Measurements from ENCODE around the gene PET100.

Gene PET100

GRCh38 chr19:7654401-7654800 lies 24.8 kb downstream of the PET100 start:
- no peak for DNase-seq

- no peak for DNase-seq
These were observed 26.0 kb downstream of the PET100 start for GRCh38 chr19:7655581-7655980.

- peak in 1 of 2 donors; percentile 47 for DNase-seq
These were observed 27.6 kb downstream of the PET100 start for GRCh38 chr19:7657131-7657751.

GRCh38 chr19:7658219-7658686 lies 28.7 kb downstream of the PET100 start:
- DNase-seq, result peak; percentile 38 to 45

- no peak for DNase-seq
These were observed 32.3 kb downstream of the PET100 start for GRCh38 chr19:7661744-7662538.

- DNase-seq, result no peak
These were observed 33.1 kb downstream of the PET100 start for GRCh38 chr19:7662657-7663056.

- no peak for DNase-seq
These were observed 34.1 kb downstream of the PET100 start for GRCh38 chr19:7663706-7664105.

- no peak for DNase-seq
These were observed 35.5 kb downstream of the PET100 start for GRCh38 chr19:7665076-7665475.

GRCh38 chr19:7668842-7669241 lies 39.2 kb downstream of the PET100 start, which contains the start of gene RETN:
Gene RETN, plus strand, starts transcription at chr19:7669049. Its CDS starts 278 bp downstream, at chr19:7669327.
- DNase-seq, result no peak

- no peak for DNase-seq
These were observed 40.0 kb downstream of the PET100 start for GRCh38 chr19:7669641-7670040.

GRCh38 chr19:7670150-7670783 lies 40.7 kb downstream of the PET100 start:
- DNase-seq, result peak in 1 of 2 donors; percentile 37

GRCh38 chr19:7670790-7671189 lies 41.2 kb downstream of the PET100 start:
- no peak for DNase-seq

- no peak for DNase-seq
These were observed 42.9 kb downstream of the PET100 start for GRCh38 chr19:7672522-7672921.

GRCh38 chr19:7674010-7675005 lies 44.7 kb downstream of the PET100 start:
- DNase-seq, result peak in 1 of 2 donors; percentile 63

GRCh38 chr19:7676376-7676775 lies 46.8 kb downstream of the PET100 start:
- no peak for DNase-seq

GRCh38 chr19:7676854-7677253 lies 47.3 kb downstream of the PET100 start, which contains the start of gene MCEMP1:
Gene MCEMP1, plus strand, starts transcription at chr19:7677090. Its CDS starts 31 bp downstream, at chr19:7677121.
- no peak for DNase-seq

- DNase-seq, result no peak
These were observed 48.2 kb downstream of the PET100 start for GRCh38 chr19:7677669-7678311.

- DNase-seq, result peak; percentile 66 to 73
These were observed 49.6 kb downstream of the PET100 start for GRCh38 chr19:7678971-7679751.

- DNase-seq, result no peak
These were observed 50.4 kb downstream of the PET100 start for GRCh38 chr19:7679771-7680605.

Data from stimulated activated CD4-positive, alpha-beta T cell treated with anti-CD3 and anti-CD28 coated beads, Interleukin-2, amount 100 ng/mL, for 24 hours (primary cell).